GM19099 (cell line): ENCODE data around the gene AGRN.

ENCODE experiments used
- POLR2A ChIP-seq: IDR thresholded peaks from 3 replicates; pipeline ENCODE4 v1.6.1; 2011; ENCODE audit warnings: low read depth; ENCODE audit not compliant: insufficient read length; ENCODE audit errors: extremely low read depth

The AGRN gene

GRCh38 chr1:1020000-1020404 lies at the start of gene AGRN:
TSS of gene AGRN (plus strand) at chr1:1020120. CDS start at chr1:1020173, 53 bp downstream.
- no peak for TF ChIP-seq POLR2A

GRCh38 chr1:970242-970972 lies 49.5 kb upstream of the AGRN start:
- TF ChIP-seq POLR2A, result no peak

GRCh38 chr1:970973-971730 lies 48.8 kb upstream of the AGRN start:
- no peak for TF ChIP-seq POLR2A

- no peak for TF ChIP-seq POLR2A
Observed at GRCh38 chr1:971751-972506, 48.0 kb upstream of the AGRN start.

GRCh38 chr1:972726-973458 lies 47.0 kb upstream of the AGRN start:
- no peak for TF ChIP-seq POLR2A

GRCh38 chr1:973459-974292 lies 46.2 kb upstream of the AGRN start:
- TF ChIP-seq POLR2A, result no peak

GRCh38 chr1:974293-974640 lies 45.7 kb upstream of the AGRN start:
- no peak for TF ChIP-seq POLR2A

GRCh38 chr1:974687-975328 lies 45.1 kb upstream of the AGRN start:
- no peak for TF ChIP-seq POLR2A

GRCh38 chr1:975365-975764 lies 44.6 kb upstream of the AGRN start:
- TF ChIP-seq POLR2A, result no peak

GRCh38 chr1:975896-976683 lies 43.8 kb upstream of the AGRN start:
- no peak for TF ChIP-seq POLR2A

- TF ChIP-seq POLR2A, result no peak
Observed at GRCh38 chr1:978069-978834, 41.7 kb upstream of the AGRN start.
